ENCODE results near the gene OLFM4.

GRCh38 chr13:53001444-53002225, 27.0 kb upstream of the OLFM4 start:
- TF ChIP-seq, protein P1, sequence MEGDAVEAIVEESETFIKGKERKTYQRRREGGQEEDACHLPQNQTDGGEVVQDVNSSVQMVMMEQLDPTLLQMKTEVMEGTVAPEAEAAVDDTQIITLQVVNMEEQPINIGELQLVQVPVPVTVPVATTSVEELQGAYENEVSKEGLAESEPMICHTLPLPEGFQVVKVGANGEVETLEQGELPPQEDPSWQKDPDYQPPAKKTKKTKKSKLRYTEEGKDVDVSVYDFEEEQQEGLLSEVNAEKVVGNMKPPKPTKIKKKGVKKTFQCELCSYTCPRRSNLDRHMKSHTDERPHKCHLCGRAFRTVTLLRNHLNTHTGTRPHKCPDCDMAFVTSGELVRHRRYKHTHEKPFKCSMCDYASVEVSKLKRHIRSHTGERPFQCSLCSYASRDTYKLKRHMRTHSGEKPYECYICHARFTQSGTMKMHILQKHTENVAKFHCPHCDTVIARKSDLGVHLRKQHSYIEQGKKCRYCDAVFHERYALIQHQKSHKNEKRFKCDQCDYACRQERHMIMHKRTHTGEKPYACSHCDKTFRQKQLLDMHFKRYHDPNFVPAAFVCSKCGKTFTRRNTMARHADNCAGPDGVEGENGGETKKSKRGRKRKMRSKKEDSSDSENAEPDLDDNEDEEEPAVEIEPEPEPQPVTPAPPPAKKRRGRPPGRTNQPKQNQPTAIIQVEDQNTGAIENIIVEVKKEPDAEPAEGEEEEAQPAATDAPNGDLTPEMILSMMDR (IDR thresholded peaks at IDR 0.05; ENCODE audit: control extremely low read depth in 1 of 3, insufficient read depth in 1 of 3, low read depth in 1 of 3, low read length in 3 of 3) = no peak
- TF ChIP-seq EZH2 (IDR thresholded peaks at IDR 0.05; ENCODE audit: low read depth, low read length, severe bottlenecking) (no peak), HDAC6 (IDR thresholded peaks at IDR 0.05; ENCODE audit: low read depth, low read length) (no peak), RFX5 (IDR thresholded peaks at IDR 0.05; ENCODE audit: borderline replicate concordance, low read depth, low read length) (no peak), CEBPB (IDR thresholded peaks at IDR 0.05; ENCODE audit: low read depth, low read length) (no peak), YY1 (IDR thresholded peaks at IDR 0.05; ENCODE audit: low read depth, low read length) (no peak), POLR2A (IDR thresholded peaks at IDR 0.05; ENCODE audit: control extremely low read depth in 1 of 2, low read depth in 2 of 2, low read length in 2 of 2) (no peak), EP300 (IDR thresholded peaks at IDR 0.05; ENCODE audit: borderline replicate concordance in 1 of 2, low read depth in 2 of 2, low read length in 2 of 2) (no peak), SP2 (IDR thresholded peaks at IDR 0.05; ENCODE audit: low read length) (no peak), KDM4A (IDR thresholded peaks at IDR 0.05; ENCODE audit: low read depth, low read length, severe bottlenecking) (no peak)
